B cell (primary cell): ENCODE results near the gene EDN3.

Experiments
- EZH2 ChIP-seq: IDR thresholded peaks from 2 replicates; pipeline ENCODE4 v1.6.1; 2012; ENCODE audit warnings: borderline replicate concordance, low read depth, mild to moderate bottlenecking, moderate library complexity, low read length; ENCODE audit not compliant: insufficient read depth, poor library complexity, severe bottlenecking
- TF ChIP-seq, protein P1 (sequence below): fragments of 200-600 bp; IDR thresholded peaks from one replicate; pipeline ENCODE4 v1.8.0; 2022; ENCODE audit warnings: antibody characterized with exemption, mild to moderate bottlenecking

DNA sequence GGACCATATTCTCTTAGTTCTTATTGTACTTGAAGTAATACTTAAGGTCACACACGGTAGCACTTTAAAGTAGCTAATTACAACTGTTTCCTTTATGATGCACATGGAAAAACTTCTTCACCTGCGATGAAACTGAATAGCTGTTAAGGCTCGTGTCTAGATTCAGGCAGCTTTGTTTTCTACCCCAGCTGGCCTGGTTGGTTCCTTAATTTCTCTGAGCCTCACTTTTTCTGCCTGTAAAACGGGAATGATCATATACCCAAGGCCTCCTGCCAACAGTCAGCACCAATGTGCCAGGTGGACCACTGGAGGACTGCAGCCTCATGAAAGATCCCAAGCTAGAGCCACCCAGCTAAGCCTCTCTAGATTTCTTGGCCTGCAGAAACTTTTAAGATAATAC is 35.0 kb downstream of the EDN3 start:
- TF ChIP-seq, protein P1, sequence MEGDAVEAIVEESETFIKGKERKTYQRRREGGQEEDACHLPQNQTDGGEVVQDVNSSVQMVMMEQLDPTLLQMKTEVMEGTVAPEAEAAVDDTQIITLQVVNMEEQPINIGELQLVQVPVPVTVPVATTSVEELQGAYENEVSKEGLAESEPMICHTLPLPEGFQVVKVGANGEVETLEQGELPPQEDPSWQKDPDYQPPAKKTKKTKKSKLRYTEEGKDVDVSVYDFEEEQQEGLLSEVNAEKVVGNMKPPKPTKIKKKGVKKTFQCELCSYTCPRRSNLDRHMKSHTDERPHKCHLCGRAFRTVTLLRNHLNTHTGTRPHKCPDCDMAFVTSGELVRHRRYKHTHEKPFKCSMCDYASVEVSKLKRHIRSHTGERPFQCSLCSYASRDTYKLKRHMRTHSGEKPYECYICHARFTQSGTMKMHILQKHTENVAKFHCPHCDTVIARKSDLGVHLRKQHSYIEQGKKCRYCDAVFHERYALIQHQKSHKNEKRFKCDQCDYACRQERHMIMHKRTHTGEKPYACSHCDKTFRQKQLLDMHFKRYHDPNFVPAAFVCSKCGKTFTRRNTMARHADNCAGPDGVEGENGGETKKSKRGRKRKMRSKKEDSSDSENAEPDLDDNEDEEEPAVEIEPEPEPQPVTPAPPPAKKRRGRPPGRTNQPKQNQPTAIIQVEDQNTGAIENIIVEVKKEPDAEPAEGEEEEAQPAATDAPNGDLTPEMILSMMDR = no peak
- no peak for TF ChIP-seq EZH2
